GM19395 (cell line): ENCODE data around the gene BBOX1.
"Not testable (repeated sequence)": the region's sequence is repeated elsewhere in the genome, so short reads cannot be mapped to it uniquely, and the experiment has no call there.

Experiments used
- ATAC-seq: cut with Tn5 transposase; IDR thresholded peaks from one replicate; pipeline ENCODE4 v1.9.1; 2021; ENCODE audit warnings: mild to moderate bottlenecking, moderate library complexity; ENCODE audit not compliant: unreplicated experiment

The BBOX1 gene

GRCh38 chr11:27083241-27083640, 42.6 kb downstream of the BBOX1 start:
- ATAC-seq = no peak

DNA sequence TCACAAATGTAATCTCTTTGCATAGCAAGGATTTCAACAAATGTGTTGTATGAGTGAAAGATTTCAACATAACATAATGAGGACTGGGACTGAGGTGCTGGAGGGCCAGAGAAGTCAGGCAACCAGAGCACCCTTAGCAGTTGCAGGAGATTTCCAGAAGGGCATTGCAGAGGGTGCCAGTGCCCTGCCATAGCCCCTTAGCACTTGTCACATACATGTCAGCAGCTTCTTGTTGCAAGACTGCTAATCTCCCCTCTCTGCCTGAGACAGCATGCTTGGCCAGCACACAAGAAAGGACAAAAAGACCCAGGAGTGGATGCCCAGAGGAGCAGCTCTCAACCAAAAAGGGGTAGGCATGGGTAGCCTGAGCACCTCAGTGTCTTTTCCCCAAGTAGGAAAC, 43.2 kb downstream of the BBOX1 start:
- no peak for ATAC-seq

- ATAC-seq = no peak
These were observed 43.9 kb downstream of the BBOX1 start for GRCh38 chr11:27084518-27084917.

DNA sequence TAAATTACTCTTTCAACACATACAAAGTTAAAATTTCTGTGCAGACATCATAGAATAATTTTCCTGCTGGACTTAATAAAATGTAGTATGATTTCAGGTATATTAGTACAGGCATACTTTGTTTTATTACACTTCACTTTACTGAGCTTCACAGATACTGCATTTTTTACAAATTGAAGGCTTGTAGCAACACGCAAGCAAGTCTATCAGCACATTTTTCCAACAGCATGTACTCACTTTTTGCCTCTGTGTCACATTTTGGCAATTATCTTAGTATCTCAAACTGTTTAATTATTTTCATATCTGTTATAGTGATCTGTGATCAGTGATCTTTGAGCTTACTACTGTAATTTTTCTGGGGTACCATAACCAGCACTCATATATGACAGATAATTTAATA, 44.5 kb downstream of the BBOX1 start:
- ATAC-seq = no peak

GRCh38 chr11:27085605-27086004, 45.0 kb downstream of the BBOX1 start:
- ATAC-seq = no peak

DNA sequence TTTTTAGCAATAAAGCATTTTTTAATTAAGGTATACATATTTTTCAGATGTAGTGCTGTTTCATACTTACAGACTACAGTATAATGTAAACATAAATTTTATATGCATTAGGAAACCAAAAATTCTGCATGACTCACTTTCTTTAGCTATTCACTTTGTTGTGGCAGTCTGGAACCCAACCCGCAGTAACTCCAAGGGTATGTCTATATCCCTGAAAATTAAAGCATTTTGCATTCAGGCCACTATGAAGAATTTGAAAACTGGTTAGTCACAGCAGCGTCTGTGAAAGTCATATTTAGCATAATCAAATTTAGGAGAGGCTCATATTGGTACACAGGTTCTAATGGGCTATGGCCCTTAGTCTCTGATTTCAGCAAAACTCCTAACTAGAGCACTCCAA, 46.8 kb downstream of the BBOX1 start:
- no peak for ATAC-seq

- no peak for ATAC-seq
These were observed 47.7 kb downstream of the BBOX1 start for GRCh38 chr11:27088353-27088752.

DNA sequence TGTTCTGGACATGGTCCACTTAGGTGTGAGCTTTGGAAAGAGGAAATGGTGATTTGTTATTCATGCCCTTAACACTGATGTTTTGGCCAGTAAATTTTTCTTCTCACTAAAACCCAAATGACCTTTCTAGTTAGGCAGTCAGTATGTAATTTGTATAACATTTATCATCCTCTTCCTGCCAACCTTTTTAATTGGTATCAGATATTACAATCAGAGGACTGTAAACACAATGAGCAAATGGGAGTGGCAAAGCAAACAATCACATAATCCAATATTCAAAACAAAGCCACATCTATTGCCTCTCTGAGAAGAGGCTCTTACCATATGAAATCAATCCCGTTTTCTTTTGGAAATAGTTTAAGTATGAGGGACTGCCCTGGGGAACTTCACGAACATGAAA, 49.1 kb downstream of the BBOX1 start:
- ATAC-seq = no peak

DNA sequence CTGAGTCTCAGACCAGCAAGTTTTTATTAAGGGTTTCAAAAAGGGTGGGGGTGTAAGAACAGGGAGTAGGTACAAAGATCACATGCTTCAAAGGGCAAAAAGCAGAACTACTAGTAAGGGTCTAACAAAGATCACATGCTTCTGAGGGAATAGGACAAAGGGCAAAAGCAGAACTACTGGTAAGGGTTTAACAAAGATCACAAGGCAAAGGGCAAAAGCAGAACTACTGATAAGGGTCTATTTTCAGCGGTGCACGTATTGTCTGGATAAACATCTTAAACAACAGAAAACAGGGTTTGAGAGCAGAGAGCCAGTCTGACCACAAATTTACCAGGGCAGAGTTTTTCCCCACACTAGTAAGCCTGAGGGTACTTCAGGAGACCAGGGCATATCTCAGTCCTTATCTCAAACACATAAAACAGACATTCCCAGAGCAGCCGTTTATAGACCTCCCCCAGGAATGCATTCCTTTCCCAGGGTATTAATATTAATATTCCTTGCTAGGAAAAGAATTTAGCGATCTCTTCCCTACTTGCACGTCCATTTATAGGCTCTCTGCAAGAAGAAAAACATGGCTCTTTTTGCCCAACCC, 49.8 kb downstream of the BBOX1 start:
- not testable (repeated sequence) for ATAC-seq

DNA sequence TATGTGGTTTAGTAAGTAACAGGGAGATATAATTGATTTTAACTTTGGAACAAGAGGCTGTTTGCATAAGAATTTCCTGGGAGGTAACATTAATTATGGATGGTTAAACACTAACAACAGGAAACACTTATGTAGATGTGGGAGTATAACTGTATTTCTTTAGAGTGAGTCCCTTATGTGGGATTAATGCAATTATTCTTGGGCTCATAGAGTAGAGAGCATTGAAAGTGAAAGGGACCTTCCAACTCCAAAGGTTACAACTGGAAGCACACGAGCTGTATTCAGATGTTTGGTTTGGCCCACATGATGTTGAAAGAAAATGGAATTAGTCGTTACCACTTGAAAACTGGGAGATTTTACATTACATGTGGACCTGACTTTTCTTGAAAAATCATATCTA, 53.5 kb downstream of the BBOX1 start:
- no peak for ATAC-seq

DNA sequence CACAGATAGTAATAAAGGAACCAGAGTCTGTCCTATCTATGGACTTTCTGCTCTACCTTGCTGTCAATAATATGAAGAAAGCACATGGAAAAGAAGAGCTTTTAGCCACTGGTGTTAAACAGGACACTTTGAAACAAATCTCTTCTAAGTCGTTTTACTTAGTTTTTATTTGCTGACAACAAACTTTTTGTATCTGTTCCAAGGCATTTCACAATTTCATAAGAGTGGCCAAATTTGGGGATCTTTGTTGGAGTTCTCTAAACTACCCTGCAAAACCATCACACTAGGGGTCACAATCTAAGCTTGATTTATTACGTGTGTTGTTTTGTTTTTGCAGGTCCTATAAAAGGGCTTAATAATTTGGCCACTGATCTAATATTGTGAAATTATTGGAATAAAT, 54.4 kb downstream of the BBOX1 start:
- no peak for ATAC-seq

DNA sequence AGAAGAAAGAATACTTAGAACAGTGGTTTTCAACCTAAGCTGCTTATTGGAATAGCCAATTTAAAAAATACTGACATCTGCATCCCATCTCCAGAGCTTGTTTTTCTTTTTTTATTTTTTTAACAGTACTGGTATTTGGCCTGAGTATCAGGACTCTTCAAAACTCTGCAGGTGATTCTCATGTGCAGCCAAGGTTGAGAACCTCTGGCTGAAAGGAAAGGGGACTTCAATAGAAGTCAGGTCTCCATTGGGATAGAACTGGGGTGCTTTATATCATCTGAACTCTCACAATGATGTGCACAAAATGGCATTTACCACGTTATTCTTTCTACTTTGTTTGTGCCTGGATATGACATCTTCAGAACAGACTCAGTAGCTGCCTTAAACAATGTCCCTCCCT, 55.3 kb downstream of the BBOX1 start:
- no peak for ATAC-seq

- ATAC-seq = no peak
These were observed 56.9 kb downstream of the BBOX1 start for GRCh38 chr11:27097551-27097950.

DNA sequence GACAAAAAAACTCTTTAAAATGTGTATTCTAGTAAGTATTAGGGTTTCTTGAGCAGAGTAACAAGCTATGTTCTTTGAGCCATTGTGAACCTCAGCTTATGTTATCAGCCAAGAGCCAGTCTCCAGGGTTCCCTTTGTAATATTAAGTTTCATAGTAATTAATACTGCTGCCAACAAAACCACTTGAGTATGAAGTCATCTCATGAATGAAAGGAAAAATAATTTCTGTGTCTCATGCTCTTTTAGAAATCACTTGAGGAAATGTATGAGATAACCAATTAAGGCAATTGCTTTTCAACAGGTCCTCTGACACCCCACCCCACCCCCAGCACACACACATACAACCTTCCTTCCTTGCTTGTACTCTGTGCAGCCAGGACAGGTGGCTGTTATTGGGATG, 59.9 kb downstream of the BBOX1 start:
- ATAC-seq = no peak

- no peak for ATAC-seq
These were observed 66.9 kb downstream of the BBOX1 start for GRCh38 chr11:27107548-27107947.

DNA sequence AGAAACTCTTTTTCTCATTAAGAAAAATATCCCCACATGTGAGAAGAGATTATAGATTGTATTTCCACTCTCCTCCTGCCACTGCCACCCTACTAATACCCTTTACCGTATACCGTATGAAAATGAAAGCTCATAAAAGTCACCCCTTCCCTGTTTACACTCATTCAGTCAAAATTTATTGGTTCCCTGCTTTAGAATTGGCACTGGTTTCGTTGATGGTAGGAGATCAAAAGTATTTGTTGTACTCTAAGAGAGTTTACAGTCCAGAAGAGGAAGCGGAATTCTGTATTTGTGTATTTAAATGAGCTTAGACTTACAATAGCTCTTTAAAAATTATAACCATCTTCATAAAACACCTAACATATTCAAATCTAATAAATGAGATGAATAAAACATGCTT, 68.2 kb downstream of the BBOX1 start:
- ATAC-seq = no peak

- ATAC-seq = no peak
These were observed 71.3 kb downstream of the BBOX1 start for GRCh38 chr11:27111896-27112295.

GRCh38 chr11:27112946-27113345, 72.3 kb downstream of the BBOX1 start:
- no peak for ATAC-seq

GRCh38 chr11:27115051-27115650, 74.5 kb downstream of the BBOX1 start:
- ATAC-seq = no peak

GRCh38 chr11:27116684-27117083, 76.1 kb downstream of the BBOX1 start:
- no peak for ATAC-seq

- no peak for ATAC-seq
These were observed 77.8 kb downstream of the BBOX1 start for GRCh38 chr11:27118371-27118770.

GRCh38 chr11:27118949-27119348, 78.3 kb downstream of the BBOX1 start:
- no peak for ATAC-seq

GRCh38 chr11:27119396-27119795, 78.8 kb downstream of the BBOX1 start:
- ATAC-seq = no peak
